GM19240 (cell line): ENCODE measurements around the gene DUSP19.
"Not testable (repeated sequence)": the region's sequence is repeated elsewhere in the genome, so short reads cannot be mapped to it uniquely, and the experiment has no call there.

Experiments used
- DNase-seq: peaks from one replicate; pipeline ENCODE4 v3.0.0; 2011; ENCODE audit warnings: low spot score; ENCODE audit not compliant: insufficient read length

Gene DUSP19

GRCh38 chr2:183078464-183079138 is at the start of gene DUSP19:
TSS of gene DUSP19 (plus strand) at chr2:183078747. CDS start at chr2:183078934, 187 bp downstream.
- peak; percentile 60 for DNase-seq

GRCh38 chr2:183029219-183029618 is 49.3 kb upstream of the DUSP19 start:
- DNase-seq = no peak

- no peak for DNase-seq
Observed at GRCh38 chr2:183031911-183032794, 46.4 kb upstream of the DUSP19 start.

- DNase-seq = no peak
Observed at GRCh38 chr2:183033951-183034350, 44.6 kb upstream of the DUSP19 start.

- DNase-seq = no peak
Observed at GRCh38 chr2:183034806-183035205, 43.7 kb upstream of the DUSP19 start.

- DNase-seq = no peak
Observed at GRCh38 chr2:183035298-183035953, 43.1 kb upstream of the DUSP19 start.

- peak; percentile 11 for DNase-seq
Observed at GRCh38 chr2:183035954-183036669, 42.4 kb upstream of the DUSP19 start.

- DNase-seq = no peak
Observed at GRCh38 chr2:183037074-183037552, 41.4 kb upstream of the DUSP19 start.

GRCh38 chr2:183037553-183038340 is 40.8 kb upstream of the DUSP19 start:
- DNase-seq = no peak

GRCh38 chr2:183038341-183039300 is 39.9 kb upstream of the DUSP19 start, which contains the start of gene NCKAP1:
TSS of gene NCKAP1 (minus strand) at chr2:183038457. CDS start at chr2:183038099, 358 bp downstream.
- DNase-seq = peak; percentile 66

GRCh38 chr2:183040604-183041003 is 37.9 kb upstream of the DUSP19 start:
- DNase-seq = no peak

GRCh38 chr2:183043580-183043979 is 35.0 kb upstream of the DUSP19 start:
- DNase-seq = not testable (repeated sequence)

- not testable (repeated sequence) for DNase-seq
Observed at GRCh38 chr2:183047486-183048125, 30.9 kb upstream of the DUSP19 start.

- no peak for DNase-seq
Observed at GRCh38 chr2:183049420-183049819, 29.1 kb upstream of the DUSP19 start.

- DNase-seq = no peak
Observed at GRCh38 chr2:183057333-183057985, 21.1 kb upstream of the DUSP19 start.

- DNase-seq = no peak
Observed at GRCh38 chr2:183059561-183059960, 19.0 kb upstream of the DUSP19 start.

GRCh38 chr2:183060571-183061231 is 17.8 kb upstream of the DUSP19 start:
- DNase-seq = no peak

- DNase-seq = no peak
Observed at GRCh38 chr2:183063083-183063482, 15.5 kb upstream of the DUSP19 start.
